ENCODE data around the gene CKAP4.
A peak's percentile ranks its signal among the peaks of the same experiment; 100 is the strongest.

CKAP4 gene, protein sequence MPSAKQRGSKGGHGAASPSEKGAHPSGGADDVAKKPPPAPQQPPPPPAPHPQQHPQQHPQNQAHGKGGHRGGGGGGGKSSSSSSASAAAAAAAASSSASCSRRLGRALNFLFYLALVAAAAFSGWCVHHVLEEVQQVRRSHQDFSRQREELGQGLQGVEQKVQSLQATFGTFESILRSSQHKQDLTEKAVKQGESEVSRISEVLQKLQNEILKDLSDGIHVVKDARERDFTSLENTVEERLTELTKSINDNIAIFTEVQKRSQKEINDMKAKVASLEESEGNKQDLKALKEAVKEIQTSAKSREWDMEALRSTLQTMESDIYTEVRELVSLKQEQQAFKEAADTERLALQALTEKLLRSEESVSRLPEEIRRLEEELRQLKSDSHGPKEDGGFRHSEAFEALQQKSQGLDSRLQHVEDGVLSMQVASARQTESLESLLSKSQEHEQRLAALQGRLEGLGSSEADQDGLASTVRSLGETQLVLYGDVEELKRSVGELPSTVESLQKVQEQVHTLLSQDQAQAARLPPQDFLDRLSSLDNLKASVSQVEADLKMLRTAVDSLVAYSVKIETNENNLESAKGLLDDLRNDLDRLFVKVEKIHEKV

DNA sequence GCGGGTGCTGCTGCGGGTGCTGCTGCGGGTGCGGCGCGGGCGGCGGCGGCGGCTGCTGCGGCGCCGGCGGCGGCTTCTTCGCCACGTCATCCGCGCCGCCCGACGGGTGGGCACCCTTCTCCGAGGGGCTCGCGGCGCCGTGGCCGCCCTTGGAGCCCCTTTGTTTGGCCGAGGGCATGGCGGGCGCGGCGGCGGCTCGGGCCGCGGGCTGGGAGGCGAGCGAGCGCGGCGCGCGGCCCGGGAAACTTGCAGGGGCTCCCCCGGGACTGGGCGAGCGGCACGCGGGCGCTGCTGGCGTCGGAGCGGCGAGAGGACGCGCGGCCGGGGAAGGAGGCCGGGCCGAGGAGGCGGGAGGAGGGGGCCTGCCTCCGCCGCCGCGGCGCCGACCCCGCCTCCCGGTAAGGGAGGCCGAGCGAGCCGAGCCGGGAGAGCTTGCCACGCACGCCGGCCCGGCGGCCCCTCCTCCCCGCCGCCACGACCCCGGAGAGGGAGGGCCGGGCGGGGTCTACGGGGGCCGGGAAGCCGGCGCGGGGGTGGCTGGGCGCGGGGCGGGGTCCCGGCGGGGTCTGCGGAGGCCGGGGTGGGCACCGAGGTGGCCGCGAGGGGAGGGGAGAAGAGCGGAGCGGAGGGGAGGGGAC lies at the start of gene CKAP4:
CKAP4 (minus strand) TSS at position 347 of the 638 bp plus-strand sequence; CDS start at position 178, 169 bp downstream.
- Histone ChIP-seq H3K36me3 (ENCODE audit: insufficient read depth) (no peaks in the 10 kb centered on the region), H3K4me2 (peak within 1 kb of the TSS; percentile 71), H3K79me2 (ENCODE audit: insufficient read depth, low read depth) (no peaks in the 10 kb centered on the region), H3K4me1 (ENCODE audit: low read depth, poor library complexity, severe bottlenecking) (peaks cover 11% of the 10 kb centered on the region), H3K9ac (peak within 1 kb of the TSS; percentile 55; the same call in 1 of the 2 replicates), H2AFZ (ENCODE audit: low read depth) (peak within 1 kb of the TSS; percentile 61), H4K20me1 (ENCODE audit: insufficient read depth) (no peaks in the 10 kb centered on the region), H3K27me3 (ENCODE audit: insufficient read depth, low read depth) (no peaks in the 10 kb centered on the region), H3K4me3 (IDR thresholded peaks at IDR 0.05; ENCODE audit: insufficient read depth, low read depth, low read length) (no peak within 1 kb of the TSS), H3K27ac (no peak within 1 kb of the TSS)
- TF ChIP-seq, protein P1, sequence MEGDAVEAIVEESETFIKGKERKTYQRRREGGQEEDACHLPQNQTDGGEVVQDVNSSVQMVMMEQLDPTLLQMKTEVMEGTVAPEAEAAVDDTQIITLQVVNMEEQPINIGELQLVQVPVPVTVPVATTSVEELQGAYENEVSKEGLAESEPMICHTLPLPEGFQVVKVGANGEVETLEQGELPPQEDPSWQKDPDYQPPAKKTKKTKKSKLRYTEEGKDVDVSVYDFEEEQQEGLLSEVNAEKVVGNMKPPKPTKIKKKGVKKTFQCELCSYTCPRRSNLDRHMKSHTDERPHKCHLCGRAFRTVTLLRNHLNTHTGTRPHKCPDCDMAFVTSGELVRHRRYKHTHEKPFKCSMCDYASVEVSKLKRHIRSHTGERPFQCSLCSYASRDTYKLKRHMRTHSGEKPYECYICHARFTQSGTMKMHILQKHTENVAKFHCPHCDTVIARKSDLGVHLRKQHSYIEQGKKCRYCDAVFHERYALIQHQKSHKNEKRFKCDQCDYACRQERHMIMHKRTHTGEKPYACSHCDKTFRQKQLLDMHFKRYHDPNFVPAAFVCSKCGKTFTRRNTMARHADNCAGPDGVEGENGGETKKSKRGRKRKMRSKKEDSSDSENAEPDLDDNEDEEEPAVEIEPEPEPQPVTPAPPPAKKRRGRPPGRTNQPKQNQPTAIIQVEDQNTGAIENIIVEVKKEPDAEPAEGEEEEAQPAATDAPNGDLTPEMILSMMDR (conservative IDR thresholded peaks at IDR 0.05; ENCODE audit: low read depth, low read length): no peak

DNA sequence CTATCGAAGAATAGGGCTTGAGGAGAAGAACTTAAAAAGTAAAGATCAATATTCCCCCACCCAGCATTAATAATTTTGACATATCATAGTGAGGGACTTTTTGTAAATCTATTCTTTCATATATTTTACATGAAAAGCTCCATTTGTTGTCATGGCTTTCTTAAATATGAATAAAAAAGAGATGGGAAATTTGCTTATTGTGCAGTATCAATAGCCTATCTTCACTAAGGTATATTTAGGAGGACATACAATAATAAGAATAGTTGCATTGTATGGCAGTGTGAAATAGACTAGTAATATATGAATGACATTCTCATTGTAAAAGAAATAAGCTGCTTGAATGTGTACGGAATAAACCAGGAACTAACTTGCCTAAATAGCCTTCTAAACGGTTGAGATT lies 49.3 kb upstream of the CKAP4 start:
- Histone ChIP-seq H3K27ac (no peak overlapping the region), H3K79me2 (ENCODE audit: insufficient read depth, low read depth) (no peaks in the 10 kb centered on the region), H4K20me1 (ENCODE audit: insufficient read depth) (no peaks in the 10 kb centered on the region), H3K4me1 (ENCODE audit: low read depth, poor library complexity, severe bottlenecking) (peaks cover 7% of the 10 kb centered on the region), H3K9ac (no peak overlapping the region), H3K4me2 (no peak overlapping the region), H3K36me3 (ENCODE audit: insufficient read depth) (no peaks in the 10 kb centered on the region), H3K27me3 (ENCODE audit: insufficient read depth, low read depth) (no peaks in the 10 kb centered on the region), H3K4me3 (IDR thresholded peaks at IDR 0.05; ENCODE audit: insufficient read depth, low read depth, low read length) (no peak overlapping the region), H2AFZ (ENCODE audit: low read depth) (no peak overlapping the region)
- TF ChIP-seq, protein P1 (conservative IDR thresholded peaks at IDR 0.05; ENCODE audit: low read depth, low read length): no peak

DNA sequence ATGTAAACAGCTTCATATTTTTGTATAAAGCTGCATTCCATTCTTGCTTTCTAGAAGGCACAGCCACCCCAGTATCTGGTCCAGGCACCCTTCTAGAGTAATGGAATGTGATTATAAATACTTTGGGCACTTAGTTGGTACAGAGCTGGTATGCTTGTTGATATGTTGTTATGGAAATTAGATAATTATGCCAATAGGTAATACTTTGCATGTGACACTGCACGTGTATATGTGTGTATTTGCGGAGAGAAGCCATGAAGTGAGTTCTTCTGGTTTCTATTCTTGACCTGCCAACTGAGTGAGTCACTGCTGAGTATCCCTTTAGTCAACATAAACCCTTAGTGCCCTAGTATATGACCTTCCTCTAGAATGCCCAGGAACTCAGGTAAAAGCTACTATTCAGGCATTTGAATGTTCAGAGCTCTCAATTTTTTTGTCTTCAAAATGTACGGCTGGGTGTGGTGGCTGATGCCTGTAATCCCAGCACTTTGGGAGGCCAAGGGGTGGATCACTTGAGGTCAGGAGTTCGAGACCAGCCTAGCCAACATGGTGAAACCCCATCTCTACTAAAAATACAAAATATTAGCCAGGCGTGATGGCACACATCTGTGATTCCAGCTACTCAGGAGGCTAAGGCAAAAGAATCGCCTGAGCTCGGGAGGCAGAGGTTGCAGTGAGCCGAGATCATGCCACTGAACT lies 48.5 kb upstream of the CKAP4 start:
- TF ChIP-seq, protein P1 (conservative IDR thresholded peaks at IDR 0.05; ENCODE audit: low read depth, low read length): no peak
- Histone ChIP-seq H3K4me2 (no peak overlapping the region), H3K4me1 (ENCODE audit: low read depth, poor library complexity, severe bottlenecking) (peaks cover 2% of the 10 kb centered on the region), H3K79me2 (ENCODE audit: insufficient read depth, low read depth) (no peaks in the 10 kb centered on the region), H2AFZ (ENCODE audit: low read depth) (no peak overlapping the region), H3K27ac (no peak overlapping the region), H3K27me3 (ENCODE audit: insufficient read depth, low read depth) (no peaks in the 10 kb centered on the region), H3K36me3 (ENCODE audit: insufficient read depth) (no peaks in the 10 kb centered on the region), H3K9ac (no peak overlapping the region), H4K20me1 (ENCODE audit: insufficient read depth) (no peaks in the 10 kb centered on the region), H3K4me3 (IDR thresholded peaks at IDR 0.05; ENCODE audit: insufficient read depth, low read depth, low read length) (no peak overlapping the region)

DNA sequence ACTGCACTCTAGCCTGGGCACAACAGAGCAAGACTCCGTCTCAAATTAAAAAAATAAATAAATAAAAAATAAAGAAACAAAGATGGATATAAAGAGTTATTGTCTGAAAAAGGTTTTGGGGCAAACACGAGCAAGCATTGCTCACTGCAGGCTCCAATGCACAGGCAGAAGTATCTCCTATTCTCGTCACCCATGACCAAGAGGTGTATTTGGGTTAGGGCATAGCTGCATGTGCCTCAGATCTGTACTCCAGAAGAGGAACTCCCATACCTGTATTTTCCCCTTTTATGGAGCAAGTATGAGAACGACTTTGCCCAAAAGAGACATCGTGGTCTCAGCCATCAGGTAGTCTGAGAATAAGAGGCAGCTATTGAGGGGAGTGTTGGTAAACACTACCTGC lies 44.5 kb upstream of the CKAP4 start:
- H3K27me3 ChIP-seq (ENCODE audit: insufficient read depth, low read depth): no peaks in the 10 kb centered on the region
- TF ChIP-seq, protein P1 (conservative IDR thresholded peaks at IDR 0.05; ENCODE audit: low read depth, low read length): no peak
- no peaks in the 10 kb centered on the region for H3K79me2 ChIP-seq (ENCODE audit: insufficient read depth, low read depth)
- no peak overlapping the region for H3K4me2 ChIP-seq
- no peaks in the 10 kb centered on the region for H3K36me3 ChIP-seq (ENCODE audit: insufficient read depth)
- H2AFZ ChIP-seq (ENCODE audit: low read depth): no peak overlapping the region
- H3K4me1 ChIP-seq (ENCODE audit: low read depth, poor library complexity, severe bottlenecking): no peaks in the 10 kb centered on the region
- no peaks in the 10 kb centered on the region for H4K20me1 ChIP-seq (ENCODE audit: insufficient read depth)
- H3K27ac ChIP-seq: no peak overlapping the region
- no peak overlapping the region for H3K4me3 ChIP-seq (IDR thresholded peaks at IDR 0.05; ENCODE audit: insufficient read depth, low read depth, low read length)
- no peak overlapping the region for H3K9ac ChIP-seq

Measured in KMS-11 (cell line).